ENCODE data around the gene SIKE1. TPM values are rescaled to one million over a fixed set of nuclear protein-coding genes. Genes with fewer than 3 reads are reported as not detected.
"Not testable (repeated sequence)": the region's sequence is repeated elsewhere in the genome, so short reads cannot be mapped to it uniquely, and the experiment has no call there.

The SIKE1 gene
- total RNA-seq (10 to 100 TPM; 66.6 to 67.1 TPM), polyA plus RNA-seq (10 to 100 TPM; 35.4 to 36.8 TPM)

GRCh38 chr1:114780344-114781226 lies at the start of gene SIKE1:
Gene SIKE1 (minus strand): TSS chr1:114780685. CDS start chr1:114780607, 78 bp downstream.
- peak within 1 kb of the TSS; percentile 95 to 100 (median 100) for H3K4me3 Mint-ChIP-seq
- H3K9me3 Mint-ChIP-seq = peaks cover 0 to 3% (median under 1%) of the 10 kb centered on the region in 8 donors
- peaks cover 26 to 38% of the 10 kb centered on the region in 2 donors for H3K36me3 Mint-ChIP-seq
- peaks cover 14 to 36% (median 26%) of the 10 kb centered on the region in 4 donors for H3K4me1 Mint-ChIP-seq
- no peaks in the 10 kb centered on the region for H3K27me3 Mint-ChIP-seq
- peak within 1 kb of the TSS; percentile 93 to 100 (median 100) for H3K27ac Mint-ChIP-seq
- peak within 1 kb of the TSS; percentile 77 to 83 for H3K4me3 ChIP-seq (ENCODE audit: low read length in 2 of 2)
- DNase-seq = peak; percentile 93 to 98 (median 96)
- POLR2A ChIA-PET (ENCODE audit: partially characterized antibody) = interaction anchor here (0.6 to 3.0 kb wide), 9 partner anchors 12 to 319 kb away, joined by 3 to 45 read pairs (median 4); partner anchors contain the start of genes BCAS2, CSDE1, NRAS and TRIM33
- H3K4me1 ChIP-seq (ENCODE audit: insufficient read depth, low read length) = peaks cover 18% of the 10 kb centered on the region
- intact Hi-C loops (cut with micrococcal nuclease) = loop anchor here (1.0 kb wide), 4 partner anchors 23 to 283 kb away; partner anchors contain the start of genes BCAS2, CSDE1 and NRAS
- CTCF ChIA-PET (ENCODE audit: partially characterized antibody) = interaction anchor here (0.6 to 1.5 kb wide), 3 partner anchors 65 to 425 kb away, joined by 3 read pairs; partner anchors contain the start of gene BCAS2
- no peaks in the 10 kb centered on the region for H3K9me3 ChIP-seq (ENCODE audit: control insufficient read depth in 1 of 2, low read length in 2 of 2)
- no peaks in the 10 kb centered on the region for H3K27me3 ChIP-seq (ENCODE audit: insufficient read depth, low read length)
- peak within 1 kb of the TSS; percentile 97 for H3K27ac ChIP-seq (ENCODE audit: low read depth, low read length)
- H3K36me3 ChIP-seq (ENCODE audit: insufficient read depth, low read length) = no peaks in the 10 kb centered on the region

DNA sequence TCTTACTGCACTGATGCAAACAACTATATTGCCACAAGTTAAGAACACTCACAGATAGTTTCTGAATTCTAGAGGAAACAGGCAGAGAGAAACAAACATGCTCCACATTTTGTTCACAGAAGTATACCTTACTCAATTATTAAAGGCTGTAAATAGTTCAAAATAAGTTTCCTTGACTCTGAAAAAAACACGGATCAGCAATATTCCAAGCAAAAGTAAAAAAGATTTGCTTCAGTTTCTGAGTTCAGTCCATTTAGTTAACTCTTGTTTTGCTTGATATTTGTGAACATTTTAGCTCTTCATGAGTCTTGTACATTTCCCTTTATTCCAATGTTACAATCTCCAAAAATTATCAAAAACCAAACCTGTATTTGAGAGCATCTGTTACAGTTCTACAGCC lies 49.6 kb upstream of the SIKE1 start:
- peaks cover 0 to 13% (median 3%) of the 10 kb centered on the region in 8 donors for H3K9me3 Mint-ChIP-seq
- H3K36me3 Mint-ChIP-seq; POLR2A ChIA-PET (ENCODE audit: partially characterized antibody): not testable (repeated sequence)

GRCh38 chr1:114828251-114828650 lies 47.8 kb upstream of the SIKE1 start:
- Mint-ChIP-seq H3K27me3 (peaks cover 10 to 12% of the 10 kb centered on the region in 2 donors), H3K36me3 (no peaks in the 10 kb centered on the region), H3K4me1 (no peaks in the 10 kb centered on the region), H3K4me3 (no peak overlapping the region), H3K27ac (no peak overlapping the region), H3K9me3 (peaks cover under 1 to 27% (median 16%) of the 10 kb centered on the region in 8 donors)
- intact Hi-C loops (cut with micrococcal nuclease) = no loop called here
- POLR2A ChIA-PET (ENCODE audit: partially characterized antibody) = no interaction called here
- Histone ChIP-seq H3K9me3 (ENCODE audit: control insufficient read depth in 1 of 2, low read length in 2 of 2) (no peaks in the 10 kb centered on the region), H3K36me3 (ENCODE audit: insufficient read depth, low read length) (no peaks in the 10 kb centered on the region), H3K27ac (ENCODE audit: low read depth, low read length) (no peak overlapping the region), H3K4me3 (ENCODE audit: low read length in 2 of 2) (no peak overlapping the region), H3K27me3 (ENCODE audit: insufficient read depth, low read length) (no peaks in the 10 kb centered on the region), H3K4me1 (ENCODE audit: insufficient read depth, low read length) (no peaks in the 10 kb centered on the region)
- CTCF ChIA-PET (ENCODE audit: partially characterized antibody) = no interaction called here
- no peak for DNase-seq

More for the DNA sequence above, 49.6 kb upstream of the SIKE1 start:
- H3K27me3 Mint-ChIP-seq = peaks cover 6 to 11% of the 10 kb centered on the region in 2 donors
- H3K4me3 ChIP-seq (ENCODE audit: low read length in 2 of 2); H3K4me3 Mint-ChIP-seq; H3K27me3 ChIP-seq (ENCODE audit: insufficient read depth, low read length); H3K4me1 Mint-ChIP-seq; H3K36me3 ChIP-seq (ENCODE audit: insufficient read depth, low read length); DNase-seq; intact Hi-C loops (cut with micrococcal nuclease); H3K4me1 ChIP-seq (ENCODE audit: insufficient read depth, low read length); H3K27ac ChIP-seq (ENCODE audit: low read depth, low read length); H3K27ac Mint-ChIP-seq; CTCF ChIA-PET (ENCODE audit: partially characterized antibody); H3K9me3 ChIP-seq (ENCODE audit: control insufficient read depth in 1 of 2, low read length in 2 of 2): not testable (repeated sequence)

DNA sequence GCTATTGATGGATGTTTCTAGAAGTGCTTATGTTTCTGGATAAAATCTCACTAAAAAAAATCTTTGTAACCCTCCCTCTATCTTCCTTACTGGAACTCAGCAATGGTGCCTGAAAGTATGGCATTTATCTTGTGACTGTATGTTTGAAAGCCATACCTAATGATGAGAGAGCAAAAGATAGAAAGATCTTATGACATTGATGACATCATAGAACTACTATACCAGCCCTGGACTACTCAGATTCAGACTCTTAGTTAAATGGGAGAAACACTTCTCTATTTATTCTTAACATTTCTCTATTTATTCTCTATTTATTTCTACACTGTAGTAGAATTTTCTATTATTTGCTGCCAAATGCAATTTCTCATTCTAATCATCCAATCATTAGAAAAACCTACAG lies 41.5 kb upstream of the SIKE1 start:
- Histone ChIP-seq H3K9me3 (ENCODE audit: control insufficient read depth in 1 of 2, low read length in 2 of 2) (no peaks in the 10 kb centered on the region), H3K4me3 (ENCODE audit: low read length in 2 of 2) (no peak overlapping the region), H3K36me3 (ENCODE audit: insufficient read depth, low read length) (no peaks in the 10 kb centered on the region), H3K27ac (ENCODE audit: low read depth, low read length) (no peak overlapping the region), H3K4me1 (ENCODE audit: insufficient read depth, low read length) (no peaks in the 10 kb centered on the region), H3K27me3 (ENCODE audit: insufficient read depth, low read length) (no peaks in the 10 kb centered on the region)
- Mint-ChIP-seq H3K27ac (no peak overlapping the region), H3K9me3 (peaks cover 8 to 54% (median 29%) of the 10 kb centered on the region in 8 donors), H3K36me3 (peaks cover 0 to 3% of the 10 kb centered on the region in 2 donors), H3K4me1 (no peaks in the 10 kb centered on the region), H3K27me3 (peaks cover 9 to 22% of the 10 kb centered on the region in 2 donors), H3K4me3 (no peak overlapping the region)
- intact Hi-C loops (cut with micrococcal nuclease) = no loop called here
- no peak for DNase-seq
- POLR2A ChIA-PET (ENCODE audit: partially characterized antibody) = no interaction called here
- CTCF ChIA-PET (ENCODE audit: partially characterized antibody) = no interaction called here

DNA sequence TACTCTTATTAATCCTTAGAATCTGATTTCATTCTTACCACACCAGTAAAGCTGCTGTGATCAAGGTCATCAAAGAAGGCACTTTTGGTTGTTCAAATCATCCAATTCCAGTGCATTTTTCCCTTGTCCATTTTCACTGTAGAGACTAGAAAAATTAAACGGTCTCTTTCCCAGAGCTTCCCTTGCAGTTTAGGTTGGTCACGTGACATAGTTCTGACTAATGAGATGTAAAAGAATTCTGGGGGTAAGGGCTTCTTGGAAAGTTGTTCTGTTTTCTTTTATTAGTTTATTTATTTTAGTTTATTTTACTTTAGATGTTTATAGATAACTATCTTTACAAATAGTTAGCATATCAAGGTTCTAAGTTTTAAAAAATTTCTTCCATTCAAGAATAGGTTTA lies 39.9 kb upstream of the SIKE1 start:
- intact Hi-C loops (cut with micrococcal nuclease) = no loop called here
- Histone ChIP-seq H3K27ac (ENCODE audit: low read depth, low read length) (no peak overlapping the region), H3K4me1 (ENCODE audit: insufficient read depth, low read length) (no peaks in the 10 kb centered on the region), H3K27me3 (ENCODE audit: insufficient read depth, low read length) (no peaks in the 10 kb centered on the region), H3K36me3 (ENCODE audit: insufficient read depth, low read length) (no peaks in the 10 kb centered on the region), H3K4me3 (ENCODE audit: low read length in 2 of 2) (no peak overlapping the region), H3K9me3 (ENCODE audit: control insufficient read depth in 1 of 2, low read length in 2 of 2) (no peaks in the 10 kb centered on the region)
- POLR2A ChIA-PET (ENCODE audit: partially characterized antibody) = no interaction called here
- peaks cover 0 to 3% of the 10 kb centered on the region in 2 donors for H3K36me3 Mint-ChIP-seq
- DNase-seq = no peak
- H3K4me1 Mint-ChIP-seq = no peaks in the 10 kb centered on the region
- no peak overlapping the region for H3K4me3 Mint-ChIP-seq
- CTCF ChIA-PET (ENCODE audit: partially characterized antibody) = interaction anchor here (1.2 kb wide), 1 partner anchor 292 kb away, joined by 3 read pairs; no protein-coding TSS in a partner anchor
- peaks cover 8 to 44% (median 28%) of the 10 kb centered on the region in 8 donors for H3K9me3 Mint-ChIP-seq
- peaks cover 6 to 18% of the 10 kb centered on the region in 2 donors for H3K27me3 Mint-ChIP-seq
- H3K27ac Mint-ChIP-seq = no peak overlapping the region

DNA sequence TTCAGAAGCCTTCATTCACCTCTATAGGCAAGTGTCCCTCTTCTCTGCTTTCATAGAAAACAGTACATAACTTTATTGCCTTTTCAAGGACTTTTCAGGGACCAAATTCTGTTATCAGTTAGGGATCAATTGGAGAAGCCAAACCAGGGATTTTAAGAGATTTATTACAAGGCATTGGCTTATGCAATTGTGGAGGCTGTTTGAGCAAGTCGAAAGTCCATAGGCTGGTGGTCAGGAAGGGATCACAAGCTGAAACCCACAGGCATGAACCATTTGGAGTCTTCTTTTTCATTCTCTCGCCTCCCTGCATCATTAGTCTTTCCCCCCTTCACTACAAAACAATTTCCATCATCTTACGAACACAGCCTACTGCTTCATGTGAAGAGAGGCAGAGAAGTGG lies 39.4 kb upstream of the SIKE1 start:
- ChIA-PET CTCF (ENCODE audit: partially characterized antibody) (no interaction called here), POLR2A (ENCODE audit: partially characterized antibody) (no interaction called here)
- no peak overlapping the region for H3K4me3 ChIP-seq (ENCODE audit: low read length in 2 of 2)
- H3K4me3 Mint-ChIP-seq = no peak overlapping the region
- H3K4me1 ChIP-seq (ENCODE audit: insufficient read depth, low read length) = no peaks in the 10 kb centered on the region
- H3K27ac ChIP-seq (ENCODE audit: low read depth, low read length) = no peak overlapping the region
- no peaks in the 10 kb centered on the region for H3K4me1 Mint-ChIP-seq
- peaks cover 8 to 39% (median 26%) of the 10 kb centered on the region in 8 donors for H3K9me3 Mint-ChIP-seq
- peaks cover 0 to 3% of the 10 kb centered on the region in 2 donors for H3K36me3 Mint-ChIP-seq
- H3K27me3 ChIP-seq (ENCODE audit: insufficient read depth, low read length) = no peaks in the 10 kb centered on the region
- intact Hi-C loops (cut with micrococcal nuclease) = no loop called here
- H3K9me3 ChIP-seq (ENCODE audit: control insufficient read depth in 1 of 2, low read length in 2 of 2) = no peaks in the 10 kb centered on the region
- H3K36me3 ChIP-seq (ENCODE audit: insufficient read depth, low read length) = no peaks in the 10 kb centered on the region
- H3K27ac Mint-ChIP-seq = no peak overlapping the region
- no peak for DNase-seq
- peaks cover 2 to 16% of the 10 kb centered on the region in 2 donors for H3K27me3 Mint-ChIP-seq

GRCh38 chr1:114804449-114804848 lies 24.0 kb upstream of the SIKE1 start:
- H3K27ac ChIP-seq (ENCODE audit: low read depth, low read length) = not testable (repeated sequence)

More at GRCh38 chr1:114804449-114804848, 24.0 kb upstream of the SIKE1 start:
- H3K4me1 ChIP-seq (ENCODE audit: insufficient read depth, low read length); CTCF ChIA-PET (ENCODE audit: partially characterized antibody); H3K4me3 ChIP-seq (ENCODE audit: low read length in 2 of 2); H3K9me3 Mint-ChIP-seq; H3K9me3 ChIP-seq (ENCODE audit: control insufficient read depth in 1 of 2, low read length in 2 of 2); H3K4me3 Mint-ChIP-seq; DNase-seq; intact Hi-C loops (cut with micrococcal nuclease); H3K36me3 ChIP-seq (ENCODE audit: insufficient read depth, low read length); H3K27ac Mint-ChIP-seq; H3K4me1 Mint-ChIP-seq; H3K27me3 ChIP-seq (ENCODE audit: insufficient read depth, low read length); POLR2A ChIA-PET (ENCODE audit: partially characterized antibody); H3K36me3 Mint-ChIP-seq: not testable (repeated sequence)
- H3K27me3 Mint-ChIP-seq = peaks cover 5 to 27% of the 10 kb centered on the region in 2 donors

Measured in CD4-positive, alpha-beta memory T cell (primary cell).